HG03108 (cell line): ENCODE results near the gene MDC1.
A peak's percentile ranks its signal among the peaks of the same experiment; 100 is the strongest.
"Not testable (repeated sequence)": the region's sequence is repeated elsewhere in the genome, so short reads cannot be mapped to it uniquely, and the experiment has no call there.

Experiments
- ATAC-seq: cut with Tn5 transposase; IDR thresholded peaks from one replicate; pipeline ENCODE4 v1.9.1; 2021; ENCODE audit warnings: moderate library complexity; ENCODE audit not compliant: unreplicated experiment

MDC1 gene

GRCh38 chr6:30725713-30726505 lies 8.8 kb upstream of the MDC1 start:
- ATAC-seq, result no peak

GRCh38 chr6:30724906-30725667 lies 8.0 kb upstream of the MDC1 start:
- ATAC-seq, result no peak

- ATAC-seq, result not testable (repeated sequence)
Observed at GRCh38 chr6:30723843-30724741, 7.0 kb upstream of the MDC1 start.

GRCh38 chr6:30723159-30723842 lies 6.2 kb upstream of the MDC1 start:
- ATAC-seq, result not testable (repeated sequence)

DNA sequence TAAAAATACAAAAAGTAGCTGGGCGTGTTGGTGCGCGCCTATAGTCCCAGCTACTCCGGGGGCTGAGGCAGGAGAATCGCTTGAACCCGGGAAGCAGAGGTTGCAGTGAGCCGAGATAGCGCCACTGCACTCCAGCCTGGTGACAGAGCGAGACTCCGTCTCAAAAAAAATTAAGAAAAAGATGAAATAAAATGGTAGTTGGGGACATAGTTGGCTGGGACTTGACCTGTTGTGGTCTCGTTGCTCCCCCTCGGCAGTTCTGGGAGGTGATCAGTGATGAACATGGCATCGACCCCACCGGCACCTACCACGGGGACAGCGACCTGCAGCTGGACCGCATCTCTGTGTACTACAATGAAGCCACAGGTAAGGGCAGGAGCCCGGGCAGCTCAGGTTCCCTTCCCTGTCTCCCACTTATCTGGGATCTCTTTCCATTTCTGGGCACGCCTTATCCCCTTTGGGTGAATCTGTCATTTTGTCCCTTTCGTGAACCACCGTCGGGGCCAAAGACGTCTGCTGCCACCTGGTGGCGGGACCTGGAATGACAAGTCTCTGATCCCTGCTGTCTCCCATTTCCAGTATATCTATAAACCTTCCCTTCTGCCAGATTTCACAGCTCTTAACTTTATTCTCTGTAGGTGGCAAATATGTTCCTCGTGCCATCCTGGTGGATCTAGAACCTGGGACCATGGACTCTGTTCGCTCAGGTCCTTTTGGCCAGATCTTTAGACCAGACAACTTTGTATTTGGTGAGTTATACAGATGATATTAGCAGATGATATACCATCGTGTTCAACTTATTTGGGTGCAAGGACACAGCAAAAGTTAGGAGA lies 5.4 kb upstream of the MDC1 start:
- no peak for ATAC-seq

DNA sequence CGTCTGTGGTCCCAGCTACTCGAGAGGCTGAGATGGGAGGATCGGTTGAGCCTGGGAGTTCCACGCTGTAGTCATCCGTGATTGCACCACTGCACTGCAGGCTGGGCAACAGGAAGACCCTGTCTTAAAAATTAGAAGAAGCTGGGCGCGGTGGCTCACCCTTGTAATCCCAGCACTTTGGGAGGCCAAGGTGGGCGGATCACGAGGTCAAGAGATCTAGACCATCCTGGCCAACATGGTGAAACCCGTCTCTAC lies 4.9 kb upstream of the MDC1 start:
- not testable (repeated sequence) for ATAC-seq

DNA sequence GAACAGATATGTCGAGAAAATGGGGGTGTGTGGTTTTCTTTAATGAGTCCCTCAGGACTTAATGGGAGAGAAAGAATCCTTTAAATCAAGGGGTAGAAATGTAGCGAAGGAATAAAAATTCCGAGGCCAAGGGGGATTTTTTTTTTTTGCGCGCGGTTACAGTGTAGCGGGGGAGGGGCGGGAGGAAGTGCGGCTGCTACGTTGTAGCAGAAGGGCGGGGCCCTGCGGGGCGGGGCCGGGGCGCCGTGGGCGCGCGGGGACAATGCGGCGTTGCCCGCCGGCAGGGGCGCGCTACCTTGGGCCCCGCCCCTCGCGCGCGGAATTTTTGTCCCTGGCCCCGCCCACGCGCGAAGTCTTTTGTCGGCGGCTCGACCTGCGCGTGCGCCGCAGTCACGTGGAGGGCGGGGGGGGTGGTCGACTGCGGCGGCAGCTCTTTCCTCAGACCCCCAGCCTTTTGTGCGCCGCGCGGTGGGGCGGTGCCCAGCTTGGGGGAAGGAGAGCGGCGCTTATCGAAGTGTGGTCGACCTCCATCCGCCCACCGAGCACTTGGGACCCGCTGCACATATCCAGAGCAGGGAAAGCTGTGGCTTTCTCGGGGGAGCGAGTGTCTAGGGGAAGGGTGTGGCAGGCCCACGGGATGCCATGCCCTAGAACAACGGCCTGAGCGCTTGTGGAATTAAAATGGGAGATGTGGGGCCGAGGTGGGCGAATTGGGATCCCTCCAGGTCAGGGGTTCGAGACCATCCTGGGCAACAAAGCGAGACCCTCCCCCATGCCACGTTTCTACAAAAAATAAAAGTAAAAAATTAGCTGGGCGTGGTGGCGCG lies 4.3 kb upstream of the MDC1 start:
- no peak for ATAC-seq

DNA sequence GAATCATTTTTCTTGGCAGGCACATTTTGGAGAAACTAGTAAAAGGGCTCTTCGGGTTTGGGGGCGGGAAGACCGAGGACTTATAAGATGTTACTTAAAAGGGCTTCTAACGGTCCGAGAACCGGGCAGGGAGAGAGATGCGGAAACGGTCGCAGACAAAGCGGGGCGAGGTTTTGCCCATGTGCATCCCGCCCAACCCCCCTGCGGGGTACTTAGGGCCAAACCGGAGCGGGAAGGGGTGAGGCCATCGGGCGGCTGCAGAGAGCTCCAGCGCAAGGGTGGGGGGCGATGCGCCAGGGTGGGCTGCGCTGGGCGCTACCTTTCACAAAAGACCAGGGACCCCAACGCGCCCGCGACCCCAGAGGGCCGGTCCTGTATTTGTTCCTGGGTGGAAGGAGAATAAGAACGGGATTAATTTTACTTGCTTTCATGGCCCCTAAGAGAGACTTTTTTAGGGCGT lies 3.7 kb upstream of the MDC1 start:
- no peak for ATAC-seq

GRCh38 chr6:30719791-30720737 lies 3.0 kb upstream of the MDC1 start, which contains the start of gene TUBB:
Gene TUBB (plus strand): TSS chr6:30720352. CDS start chr6:30720507, 155 bp downstream.
- peak; percentile 46 for ATAC-seq

- ATAC-seq, result no peak
Observed at GRCh38 chr6:30719356-30719755, 2.3 kb upstream of the MDC1 start.

GRCh38 chr6:30717845-30718720 lies 1.0 kb upstream of the MDC1 start:
- ATAC-seq, result not testable (repeated sequence)

- ATAC-seq, result no peak
Observed at GRCh38 chr6:30716879-30717128, 277 bp downstream of the MDC1 start.

GRCh38 chr6:30714263-30714662 lies 2.8 kb downstream of the MDC1 start:
- ATAC-seq, result no peak

DNA sequence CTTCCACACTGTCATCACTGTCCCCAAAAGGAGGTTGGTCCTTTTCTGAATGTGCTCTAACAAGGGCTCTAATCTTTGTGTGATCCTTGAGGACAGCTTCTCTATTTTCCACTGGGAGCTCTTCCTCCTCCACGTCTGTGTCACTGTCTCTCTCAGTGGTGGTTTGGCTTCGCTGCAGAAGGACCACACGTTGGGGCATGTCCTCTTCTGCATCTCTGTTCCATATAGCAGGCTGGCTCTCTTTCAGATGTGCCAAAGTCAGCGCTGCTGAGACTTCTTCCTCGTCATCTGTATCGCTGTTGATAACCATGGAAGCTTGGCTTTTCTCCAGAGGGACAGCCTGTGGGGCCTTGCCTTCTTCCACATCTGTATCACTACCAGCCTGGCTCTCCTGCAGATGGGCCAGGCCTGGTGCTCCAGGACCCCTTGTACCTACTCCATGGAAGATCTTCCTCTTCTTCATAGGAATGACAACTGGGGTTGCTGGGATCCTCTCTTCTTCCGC lies 4.6 kb downstream of the MDC1 start:
- no peak for ATAC-seq

DNA sequence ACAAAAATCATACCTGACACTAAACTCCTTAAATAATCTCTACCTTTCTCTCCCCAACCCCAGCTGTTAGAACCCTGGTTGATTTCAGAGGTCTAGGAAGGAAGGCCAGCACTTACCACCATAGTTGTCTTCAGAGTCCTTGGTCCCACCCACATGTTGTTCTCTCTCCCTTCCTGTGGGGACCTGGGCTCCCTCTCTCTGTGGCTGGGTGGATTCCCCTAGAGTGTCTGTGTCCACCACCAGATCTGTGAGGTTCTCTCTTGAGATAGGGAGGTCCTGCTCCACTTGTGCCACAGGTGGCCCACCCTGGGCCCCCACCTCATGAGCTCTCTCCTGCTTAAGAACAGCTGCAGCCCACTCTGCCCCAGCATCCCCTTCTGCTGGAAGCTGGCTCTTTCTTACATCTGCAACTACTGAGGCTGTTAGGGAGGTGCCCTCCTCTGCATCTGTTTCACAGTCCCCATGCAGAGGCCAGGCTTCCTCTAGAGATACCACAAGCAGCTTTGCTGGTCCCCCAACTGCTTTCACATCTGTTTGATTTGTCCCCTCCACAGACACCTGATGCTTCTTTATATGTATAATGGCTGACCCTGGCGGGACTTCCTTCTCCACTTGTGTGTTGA lies 5.2 kb downstream of the MDC1 start:
- ATAC-seq, result no peak

DNA sequence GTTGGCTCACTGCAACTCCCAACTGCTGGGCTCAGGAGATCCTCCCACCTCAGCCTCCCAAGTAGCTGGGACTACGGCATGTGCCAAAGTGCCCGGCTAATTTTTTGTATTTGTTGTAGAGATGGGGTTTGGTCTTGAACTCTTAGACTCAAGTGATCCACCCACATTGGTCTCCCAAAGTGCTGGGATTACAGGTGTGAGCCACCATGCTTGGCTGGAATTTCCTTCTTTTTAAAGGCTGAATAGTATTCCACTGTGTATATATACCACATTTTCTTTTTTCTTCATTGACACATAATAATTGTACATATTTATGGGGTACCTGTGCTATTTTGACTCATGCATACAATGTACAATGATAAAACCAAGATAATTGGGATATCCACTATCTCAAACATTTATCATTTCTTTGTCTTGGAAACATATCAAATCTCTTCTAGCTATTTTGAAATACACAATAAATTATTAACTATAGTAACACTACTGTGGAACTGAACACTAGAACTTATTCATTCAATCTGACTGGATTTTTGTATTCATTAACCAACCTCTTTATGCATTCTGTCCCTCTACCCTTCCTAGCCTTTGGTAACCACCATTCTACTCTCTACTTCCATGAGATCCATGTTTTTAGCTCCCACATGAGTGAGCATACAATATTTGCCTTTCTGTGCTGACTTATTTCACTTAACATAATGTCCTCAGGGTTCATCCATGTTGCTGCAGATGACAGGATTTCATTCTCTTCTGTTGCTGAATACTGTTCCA lies 7.8 kb downstream of the MDC1 start:
- ATAC-seq, result no peak
